GM19043 (cell line): ENCODE results near the gene BAG2.
A peak's percentile ranks its signal among the peaks of the same experiment; 100 is the strongest.

Experiments used
- ATAC-seq: cut with Tn5 transposase; IDR thresholded peaks from one replicate; pipeline ENCODE4 v1.9.1; 2021; ENCODE audit warnings: low read depth; ENCODE audit not compliant: unreplicated experiment

Gene BAG2

DNA sequence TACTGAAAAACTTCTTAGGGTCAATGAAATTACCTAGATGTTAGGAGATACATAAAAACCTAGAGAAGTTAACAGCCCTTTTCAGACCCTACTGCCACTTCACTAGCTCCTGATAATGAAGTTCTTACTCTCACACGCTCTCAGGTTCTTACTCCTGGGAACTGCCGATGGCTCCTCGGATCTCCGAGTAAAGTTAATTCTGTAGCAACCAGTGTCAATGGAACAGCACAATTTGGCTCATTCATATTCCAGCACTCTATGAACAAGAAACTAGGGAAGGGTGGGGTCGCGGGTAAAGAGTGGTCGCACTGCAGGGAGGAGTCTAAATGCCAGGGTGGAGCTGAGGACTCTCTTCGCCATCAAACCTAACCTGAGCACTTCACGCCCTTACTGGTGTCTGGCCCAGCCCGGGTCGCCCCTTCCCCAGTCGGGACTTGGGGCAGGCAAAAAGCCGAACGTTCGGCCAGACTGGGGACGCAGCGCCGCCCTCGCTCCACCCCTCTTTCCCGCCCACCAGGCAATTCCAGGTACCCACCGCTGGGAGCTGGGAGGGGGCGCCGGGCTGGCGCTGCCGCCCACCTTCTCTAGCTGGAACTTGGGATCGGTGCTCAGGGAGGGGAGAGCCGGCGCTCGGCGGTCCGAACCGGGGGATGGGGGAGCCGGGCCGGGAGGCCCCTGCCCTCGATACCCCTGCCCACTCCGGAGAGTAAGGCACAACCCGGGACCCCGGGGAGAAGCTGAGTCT is 49.2 kb downstream of the BAG2 start:
- ATAC-seq, result peak; percentile 42

DNA sequence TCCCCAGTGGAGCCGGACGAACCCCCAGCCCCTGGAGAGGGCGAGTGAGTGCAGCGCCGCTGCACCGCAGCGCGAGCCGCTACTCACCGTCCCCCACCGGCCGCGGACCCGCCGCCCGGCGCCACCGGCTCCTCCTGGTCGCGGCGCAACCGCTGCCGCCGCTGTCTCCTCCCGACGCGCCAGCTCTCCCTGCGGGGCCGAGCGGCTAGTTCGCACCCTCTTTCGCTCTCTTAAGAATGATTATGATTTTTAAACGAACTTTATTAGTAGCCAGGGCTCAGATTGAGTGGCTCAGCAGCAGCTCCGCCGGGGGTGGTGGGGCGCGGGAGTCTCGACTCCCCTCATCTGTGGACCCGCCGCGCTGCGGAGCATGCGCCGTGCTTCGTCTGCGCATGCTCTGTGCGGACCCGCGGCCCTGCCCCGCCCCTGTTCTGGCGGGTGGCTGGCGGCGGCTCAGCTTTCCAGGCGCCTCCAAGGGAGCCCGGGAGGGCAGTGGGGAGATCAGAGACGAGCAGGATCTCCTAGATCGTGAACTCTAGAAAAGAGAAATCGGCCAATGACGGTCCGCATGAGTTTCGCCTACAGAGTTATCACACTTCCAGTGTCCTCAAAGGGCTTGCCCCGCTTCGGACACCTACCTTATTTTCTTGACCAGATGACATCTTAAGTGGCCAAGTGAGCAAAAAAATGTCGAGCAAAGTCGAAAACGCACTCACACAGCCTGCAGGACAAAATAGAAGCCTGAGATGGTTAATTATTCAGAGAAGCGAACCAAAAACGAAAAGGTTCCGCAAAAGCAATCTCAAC is 50.0 kb downstream of the BAG2 start, which contains the start of gene RAB23:
RAB23 (minus strand) TSS at position 372 of the 807 bp plus-strand sequence. CDS start 11,927 bp downstream, outside the sequence.
- ATAC-seq, result peak; percentile 77

DNA sequence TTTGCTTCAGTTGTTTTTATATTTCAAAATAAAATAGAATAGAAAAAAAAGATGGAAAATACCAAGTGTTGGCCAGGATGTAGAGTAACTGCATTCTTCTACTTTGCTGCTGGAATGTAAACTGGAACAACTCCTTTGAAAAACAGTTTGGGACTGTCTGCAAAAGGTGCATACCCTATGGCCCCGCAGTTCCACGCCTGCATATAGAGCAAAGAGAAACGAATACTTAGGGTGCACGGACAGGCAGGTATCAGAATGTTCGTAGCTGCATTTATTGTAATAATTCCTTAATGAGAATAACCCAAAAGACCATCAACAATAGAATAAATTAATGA is 50.6 kb downstream of the BAG2 start:
- no peak for ATAC-seq

DNA sequence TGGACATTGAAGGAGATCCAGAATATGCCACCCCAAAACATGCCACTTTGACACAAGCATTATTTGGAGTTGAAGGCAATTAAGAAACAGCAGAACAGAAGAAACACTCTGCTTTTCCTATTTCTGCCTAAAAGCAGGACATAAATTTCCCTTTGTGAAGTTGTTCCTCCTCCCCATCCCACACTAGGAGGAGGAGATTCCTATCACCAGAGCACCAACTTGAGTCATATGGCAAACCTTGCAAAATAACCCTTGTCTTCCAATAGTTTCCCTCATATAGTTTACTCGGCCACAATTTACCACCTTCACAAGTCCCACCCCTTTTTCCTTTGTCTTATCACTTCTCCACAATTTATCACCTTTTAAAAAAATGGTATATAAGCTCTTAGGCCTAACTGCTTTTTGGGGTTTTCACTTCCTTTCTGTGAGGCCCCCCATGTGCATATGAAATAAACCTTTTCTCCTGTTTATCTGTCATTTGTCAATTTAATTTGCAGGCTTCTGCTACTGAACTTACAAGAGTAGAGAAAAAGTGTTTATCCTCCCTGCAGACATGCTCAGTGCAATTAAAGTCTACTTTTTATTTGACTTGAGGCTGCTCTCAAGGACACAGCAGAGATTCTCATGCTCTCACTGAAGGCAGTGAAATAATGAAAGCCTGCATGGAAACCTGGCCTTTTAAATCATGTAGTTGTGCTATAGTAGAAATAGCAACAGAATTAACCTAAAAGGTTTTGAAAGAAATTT is 52.8 kb downstream of the BAG2 start:
- ATAC-seq, result no peak

DNA sequence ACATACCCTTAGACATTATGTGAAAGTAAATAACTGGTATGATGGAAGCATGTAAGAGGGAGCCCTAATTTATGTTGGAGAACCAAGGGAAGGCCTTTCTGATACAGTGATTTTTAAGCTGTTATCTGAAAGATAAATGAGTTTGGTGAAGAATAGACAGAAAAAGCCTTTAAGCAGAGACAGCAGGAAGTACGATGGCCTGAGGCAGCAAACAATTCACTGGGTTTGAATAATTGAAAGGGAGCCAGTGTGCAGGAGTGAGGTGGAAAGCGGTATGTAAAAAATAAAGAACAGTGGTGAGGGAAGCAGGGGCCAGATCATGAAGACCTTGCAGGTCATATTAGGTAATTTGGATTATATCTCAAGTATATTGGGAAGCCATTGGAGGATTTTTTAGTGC is 54.1 kb downstream of the BAG2 start:
- no peak for ATAC-seq
